WERI-Rb-1 (cell line): ENCODE data around the gene TRIM2.

Experiments used
- DNase-seq: peaks from one replicate; pipeline ENCODE4 v3.0.0-alpha.2; 2020
- H3K27ac ChIP-seq: fragments of 250-450 bp; sonication (Bioruptor Pico); 2 replicates; pipeline ENCODE4 v1.5.1; 2020; ENCODE audit warnings: mild to moderate bottlenecking, moderate library complexity
- H3K27me3 ChIP-seq: fragments of 250-450 bp; sonication (Bioruptor Pico); 2 replicates; pipeline ENCODE4 v1.5.1; 2021; ENCODE audit warnings: mild to moderate bottlenecking, low read depth, moderate library complexity; ENCODE audit not compliant: insufficient read depth, severe bottlenecking
- H3K36me3 ChIP-seq: fragments of 250-450 bp; sonication (Bioruptor Pico); 2 replicates; pipeline ENCODE4 v1.5.1; 2020; ENCODE audit warnings: mild to moderate bottlenecking, moderate library complexity
- H3K4me3 ChIP-seq: 2 replicates; pipeline ENCODE4 v1.5.1; 2011; ENCODE audit warnings: low read depth, mild to moderate bottlenecking, control low read depth, low read length
- H3K9me3 ChIP-seq: fragments of 250-450 bp; sonication (Bioruptor Pico); 2 replicates; pipeline ENCODE4 v1.5.1; 2021; ENCODE audit warnings: mild to moderate bottlenecking, moderate library complexity; ENCODE audit not compliant: severe bottlenecking
- CTCF ChIP-seq: IDR thresholded peaks from 2 replicates; pipeline ENCODE4 v1.5.1; 2011; ENCODE audit warnings: low read depth, mild to moderate bottlenecking, control low read depth, inconsistent platforms, low read length

The TRIM2 gene

GRCh38 chr4:153234885-153235284, 30.6 kb downstream of the TRIM2 start:
- no peak overlapping the region for H3K4me3 ChIP-seq

GRCh38 chr4:153238135-153238919, 34.1 kb downstream of the TRIM2 start:
- no peaks in the 10 kb centered on the region for H3K9me3 ChIP-seq
- H3K4me3 ChIP-seq = no peak overlapping the region
- TF ChIP-seq CTCF = no peak
- no peak overlapping the region for H3K27ac ChIP-seq
- DNase-seq = no peak
- peaks cover 44% of the 10 kb centered on the region for H3K36me3 ChIP-seq
- H3K27me3 ChIP-seq = no peaks in the 10 kb centered on the region

More at GRCh38 chr4:153234885-153235284, 30.6 kb downstream of the TRIM2 start:
- Histone ChIP-seq H3K9me3 (no peaks in the 10 kb centered on the region), H3K36me3 (peaks cover 32% of the 10 kb centered on the region), H3K27ac (no peak overlapping the region), H3K27me3 (no peaks in the 10 kb centered on the region)
- TF ChIP-seq CTCF = no peak
- DNase-seq = no peak

- H3K36me3 ChIP-seq = peaks cover 44% of the 10 kb centered on the region
- no peak for DNase-seq
- no peak overlapping the region for H3K27ac ChIP-seq
- H3K27me3 ChIP-seq = no peaks in the 10 kb centered on the region
- H3K4me3 ChIP-seq = no peak overlapping the region
- no peaks in the 10 kb centered on the region for H3K9me3 ChIP-seq
- TF ChIP-seq CTCF = no peak
Observed at GRCh38 chr4:153239409-153239808, 35.2 kb downstream of the TRIM2 start.

GRCh38 chr4:153241295-153241694, 37.1 kb downstream of the TRIM2 start:
- H3K4me3 ChIP-seq = no peak overlapping the region
- H3K9me3 ChIP-seq = no peaks in the 10 kb centered on the region
- no peak for DNase-seq
- no peak overlapping the region for H3K27ac ChIP-seq
- peaks cover 37% of the 10 kb centered on the region for H3K36me3 ChIP-seq
- TF ChIP-seq CTCF = no peak
- no peaks in the 10 kb centered on the region for H3K27me3 ChIP-seq

GRCh38 chr4:153241970-153242838, 38.0 kb downstream of the TRIM2 start:
- DNase-seq = no peak
- H3K9me3 ChIP-seq = no peaks in the 10 kb centered on the region
- H3K36me3 ChIP-seq = peaks cover 34% of the 10 kb centered on the region
- H3K4me3 ChIP-seq = no peak overlapping the region
- no peaks in the 10 kb centered on the region for H3K27me3 ChIP-seq
- H3K27ac ChIP-seq = peak overlapping the region; percentile 7; the same call in 1 of the 2 replicates
- no peak for TF ChIP-seq CTCF
